Adrenal gland (tissue), 12 donors: Measurements from ENCODE around the gene SLC6A18. TPM values are rescaled to one million over a fixed set of nuclear protein-coding genes. Genes with fewer than 3 reads are reported as not detected.

Experiments used
- DNase-seq, 7 donors: peaks; one replicate each; pipeline ENCODE4 v3.0.0-alpha.2; 2019 to 2020
- H3K27ac ChIP-seq, 5 donors: fragments of 200-600 bp; sonication (generic) in 4 of 5; 1 replicate in 3 of 5; 2 replicates in 2 of 5; pipeline versions ENCODE4 v1.5.1 to v1.8.0; 2016 to 2020; ENCODE audit warnings: mild to moderate bottlenecking in 1 of 5
- H3K27me3 ChIP-seq: fragments of 200-600 bp; 2 replicates; pipeline ENCODE4 v1.8.0; 2021
- H3K36me3 ChIP-seq, 2 donors: fragments of 200-600 bp; replicated peaks in 1 of 2; 1 replicate in 1 of 2; 2 replicates in 1 of 2; pipeline versions ENCODE4 v1.5.1 to v1.8.0; 2018 to 2022
- H3K4me1 ChIP-seq, 2 donors: fragments of 200-600 bp; replicated peaks in 1 of 2; 1 replicate in 1 of 2; 2 replicates in 1 of 2; pipeline versions ENCODE4 v1.5.1 to v1.8.0; 2018 to 2021
- H3K4me3 ChIP-seq, 4 donors: fragments of 200-600 bp; sonication (generic) in 3 of 4; one replicate each; pipeline ENCODE4 v1.5.1; 2016 to 2018
- H3K9me3 ChIP-seq, 3 donors: fragments of 200-600 bp; sonication (generic) in 1 of 3; replicated peaks in 1 of 3; 1 replicate in 2 of 3; 2 replicates in 1 of 3; pipeline versions ENCODE4 v1.5.1 to v1.8.0; 2016 to 2021
- POLR2A ChIP-seq, 2 donors: fragments of 450-650 bp; IDR thresholded peaks; one replicate each; pipeline ENCODE4 v1.6.1; 2017; ENCODE audit warnings: antibody characterized with exemption in 2 of 2, mild to moderate bottlenecking in 2 of 2, moderate library complexity in 1 of 2
- WGBS, 4 donors: extraction: QIAGEN DNeasy Blood & Tissue Kit in 2 of 4; methylation state at CpG; one replicate each; pipeline versions ENCODE4 v1.1.5 to v1.1.7; 2013 to 2017; 5-methylcytosine and 5-hydroxymethylcytosine counted together
- intact Hi-C, 2 donors: fragments of 100-400 bp; cut with DNase I; formaldehyde crosslinking; loops; one replicate each; pipeline versions ENCODE4 v1.14.1 to v1.15.0; 2022 to 2023
- polyA plus RNA-seq, 3 donors: library from polyadenylated mRNA; stranded (reverse); fragments of 200-250 nt in 2 of 3; fragments of 350-450 nt in 1 of 3; fragmentation: Illumina TruSeq in 1 of 3; extraction: RNeasy Lipid Tissue Mini Kit (QIAGEN cat#74804) in 1 of 3; gene quantifications; one replicate each; pipeline ENCODE4 v1.2.3, GENCODE V29; 2013 to 2014
- total RNA-seq, 9 donors: library from RNA; depleted of rRNA in 4 of 9; stranded (reverse); fragments of >200 nt in 4 of 9; fragments of 120-200 nt in 1 of 9; fragmentation: NEBNext Ultra II Directional in 1 of 9; extraction: Animal tissue kit (Norgen Biotek cat#: 25700) in 1 of 9; gene quantifications; one replicate each; pipeline versions ENCODE4 v1.1.0 to v1.2.4, GENCODE V29; 2013 to 2023
- TF ChIP-seq, protein P1 (sequence below), 6 experiments: fragments of 450-650 bp in 4 of 6; fragments of 200-600 bp in 2 of 6; sonication (generic) in 1 of 6; IDR thresholded peaks; 1 replicate in 5 of 6; 2 replicates in 1 of 6; pipeline versions ENCODE4 v1.5.1 to v1.8.0; 2016 to 2021; ENCODE audit warnings: antibody characterized with exemption in 6 of 6, mild to moderate bottlenecking in 2 of 6, moderate library complexity in 1 of 6
- donor health status: healthy with polysubstance abuse.
- donor health status: Bipolar disorder and iron deficiency.
- donor health status: DM: yes; HTN: yes; CAD: no.
- donor health status: DM: no; HTN: no; CAD: no.
- donor health status: DM: no; HTN: no; CAD: no.
- donor health status: DM: yes; HTN: yes; CAD: no.

Gene SLC6A18
- total and polyA plus RNA-seq, 12 donors = not detected

- peaks cover 29% of the 10 kb centered on the region for H3K27me3 ChIP-seq
- no peak overlapping the region for H3K27ac ChIP-seq
- no peaks in the 10 kb centered on the region for H3K4me1 ChIP-seq
- no peaks in the 10 kb centered on the region for H3K9me3 ChIP-seq
- H3K4me3 ChIP-seq = no peak overlapping the region
- no peak for DNase-seq
- TF ChIP-seq, protein P1, sequence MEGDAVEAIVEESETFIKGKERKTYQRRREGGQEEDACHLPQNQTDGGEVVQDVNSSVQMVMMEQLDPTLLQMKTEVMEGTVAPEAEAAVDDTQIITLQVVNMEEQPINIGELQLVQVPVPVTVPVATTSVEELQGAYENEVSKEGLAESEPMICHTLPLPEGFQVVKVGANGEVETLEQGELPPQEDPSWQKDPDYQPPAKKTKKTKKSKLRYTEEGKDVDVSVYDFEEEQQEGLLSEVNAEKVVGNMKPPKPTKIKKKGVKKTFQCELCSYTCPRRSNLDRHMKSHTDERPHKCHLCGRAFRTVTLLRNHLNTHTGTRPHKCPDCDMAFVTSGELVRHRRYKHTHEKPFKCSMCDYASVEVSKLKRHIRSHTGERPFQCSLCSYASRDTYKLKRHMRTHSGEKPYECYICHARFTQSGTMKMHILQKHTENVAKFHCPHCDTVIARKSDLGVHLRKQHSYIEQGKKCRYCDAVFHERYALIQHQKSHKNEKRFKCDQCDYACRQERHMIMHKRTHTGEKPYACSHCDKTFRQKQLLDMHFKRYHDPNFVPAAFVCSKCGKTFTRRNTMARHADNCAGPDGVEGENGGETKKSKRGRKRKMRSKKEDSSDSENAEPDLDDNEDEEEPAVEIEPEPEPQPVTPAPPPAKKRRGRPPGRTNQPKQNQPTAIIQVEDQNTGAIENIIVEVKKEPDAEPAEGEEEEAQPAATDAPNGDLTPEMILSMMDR (IDR thresholded peaks at IDR 0.05) = no peak
- no peak for TF ChIP-seq POLR2A (IDR thresholded peaks at IDR 0.05)
- H3K36me3 ChIP-seq = no peaks in the 10 kb centered on the region
- intact Hi-C loops = no loop called here
- 72 to 85% (median 80%) methylated on average over 20 to 24 of the region's 24 CpGs for WGBS, 4 donors
These were observed 66.5 kb downstream of the SLC6A18 start for GRCh38 chr5:1291611-1292080.

- Histone ChIP-seq H3K4me1 (no peaks in the 10 kb centered on the region), H3K4me3 (no peak overlapping the region), H3K27me3 (peaks cover 29% of the 10 kb centered on the region), H3K36me3 (no peaks in the 10 kb centered on the region), H3K9me3 (no peaks in the 10 kb centered on the region), H3K27ac (no peak overlapping the region)
- intact Hi-C loops = no loop called here
- no peak for TF ChIP-seq POLR2A (IDR thresholded peaks at IDR 0.05)
- TF ChIP-seq, protein P1 (IDR thresholded peaks at IDR 0.05) = no peak
- no peak for DNase-seq
- 62 to 84% (median 69%) methylated on average over 6 of the region's 6 CpGs for WGBS, 4 donors
These were observed 67.0 kb downstream of the SLC6A18 start for GRCh38 chr5:1292139-1292538.

DNA sequence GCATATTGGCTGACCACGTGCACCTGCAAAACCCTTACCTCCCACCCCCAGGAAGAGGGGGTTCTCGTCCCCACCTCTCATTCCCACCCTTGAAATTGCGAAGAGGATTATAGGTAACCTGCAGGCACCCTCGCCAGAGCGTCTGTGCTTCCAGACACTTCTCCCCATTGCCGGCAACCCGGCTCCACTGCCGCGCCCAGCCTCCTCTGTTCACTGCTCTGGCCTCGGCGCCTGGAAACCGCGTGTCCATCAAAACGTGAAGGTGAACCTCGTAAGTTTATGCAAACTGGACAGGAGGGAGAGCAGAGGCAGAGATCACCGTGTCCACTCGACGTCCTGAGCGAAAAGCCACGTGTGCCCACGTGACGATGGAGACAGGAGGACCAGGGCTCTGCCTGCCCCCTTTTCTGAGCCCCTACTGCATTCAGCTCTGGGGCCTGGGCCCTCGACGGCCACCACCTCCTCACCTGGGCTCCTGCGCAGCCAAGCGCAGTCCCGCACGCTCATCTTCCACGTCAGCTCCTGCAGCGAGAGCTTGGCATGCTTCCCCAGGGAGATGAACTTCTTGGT, 67.8 kb downstream of the SLC6A18 start:
- 75 to 81% (median 76%) methylated on average over 8 to 30 of the region's 30 CpGs for WGBS, 4 donors
- intact Hi-C loops = no loop called here
- no peak overlapping the region for H3K4me3 ChIP-seq
- H3K27me3 ChIP-seq = peaks cover 29% of the 10 kb centered on the region
- no peak for DNase-seq
- H3K36me3 ChIP-seq = no peaks in the 10 kb centered on the region
- H3K4me1 ChIP-seq = no peaks in the 10 kb centered on the region
- no peaks in the 10 kb centered on the region for H3K9me3 ChIP-seq
- H3K27ac ChIP-seq = no peak overlapping the region
- TF ChIP-seq, protein P1 (IDR thresholded peaks at IDR 0.05) = no peak
- no peak for TF ChIP-seq POLR2A (IDR thresholded peaks at IDR 0.05)

GRCh38 chr5:1293416-1294205, 68.4 kb downstream of the SLC6A18 start:
- H3K36me3 ChIP-seq = no peaks in the 10 kb centered on the region
- H3K27me3 ChIP-seq = peaks cover 29% of the 10 kb centered on the region
- TF ChIP-seq, protein P1 (IDR thresholded peaks at IDR 0.05) = no peak
- no peak for TF ChIP-seq POLR2A (IDR thresholded peaks at IDR 0.05)
- H3K9me3 ChIP-seq = no peaks in the 10 kb centered on the region
- intact Hi-C loops = no loop called here
- no peak for DNase-seq
- H3K27ac ChIP-seq = no peak overlapping the region
- H3K4me3 ChIP-seq = no peak overlapping the region
- WGBS, 4 donors = 85 to 89% (median 87%) methylated on average over 21 to 60 of the region's 60 CpGs
- H3K4me1 ChIP-seq = no peaks in the 10 kb centered on the region
